Gastroesophageal sphincter (tissue), 2 donors: Measurements from ENCODE around the gene CDK5R1.

Experiments used
- EP300 ChIP-seq: sonication (generic); formaldehyde crosslinking; IDR thresholded peaks from one replicate; pipeline ENCODE4 v1.6.1; 2017; ENCODE audit warnings: antibody characterized with exemption, mild to moderate bottlenecking
- POLR2A ChIP-seq, 2 donors: fragments of 450-650 bp; IDR thresholded peaks; one replicate each; pipeline ENCODE4 v1.6.1; 2017; ENCODE audit warnings: antibody characterized with exemption in 2 of 2, mild to moderate bottlenecking in 2 of 2, moderate library complexity in 1 of 2

DNA sequence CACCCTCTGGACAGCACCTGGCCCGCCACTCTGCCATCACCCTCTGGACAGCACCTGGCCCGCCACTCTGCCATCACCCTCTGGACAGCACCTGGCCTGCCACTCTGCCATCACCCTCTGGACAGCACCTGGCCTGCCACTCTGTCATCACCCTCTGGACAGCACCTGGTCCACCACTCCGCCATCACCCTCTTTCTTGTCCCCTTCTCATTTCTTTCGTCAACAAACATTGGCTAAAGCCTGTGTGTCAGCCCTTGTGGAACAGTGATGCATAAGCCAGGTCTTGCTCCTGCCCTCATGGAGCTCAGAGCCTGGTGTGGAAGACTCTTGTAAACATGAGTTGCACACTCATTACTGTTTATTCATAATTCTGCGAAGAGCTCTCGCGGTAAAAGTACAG is 31.2 kb downstream of the CDK5R1 start:
- TF ChIP-seq EP300 = no peak
- no peak for TF ChIP-seq POLR2A (IDR thresholded peaks at IDR 0.05)
